Caki2 (cell line): ENCODE data around the gene DOCK7. TPM values are rescaled to one million over a fixed set of nuclear protein-coding genes. Genes with fewer than 3 reads are reported as not detected.

Experiments used
- DNase-seq: peaks from one replicate; pipeline ENCODE4 v3.0.0-alpha.2; 2015; ENCODE audit warnings: low read depth
- in situ Hi-C: cut with HindIII; loops from 2 replicates; pipeline ENCODE4 v1.10.0; 2016; ENCODE audit warnings: low sequenced_read_pairs, low pct_unique_long_range_greater_than_20kb, mixed read lengths
- total RNA-seq: library from RNA; depleted of rRNA; stranded (reverse); fragments of >200 nt; shearing (Covaris generic); gene quantifications from 2 replicates; pipeline ENCODE4 v1.2.3, GENCODE V29; 2014; ENCODE audit warnings: low replicate concordance; rRNA removed

DOCK7 gene
- total RNA-seq, 1 experiment from 2014 or later = 22.9 TPM

- DNase-seq = no peak
- in situ Hi-C loops = no loop called here
Observed at GRCh38 chr1:62406576-62406975, 281.6 kb downstream of the DOCK7 start.

- in situ Hi-C loops = no loop called here
- no peak for DNase-seq
Observed at GRCh38 chr1:62405247-62405646, 282.9 kb downstream of the DOCK7 start.

Other genes with a start within 250 kb of the DOCK7 start
- not detected in 2 replicates for gene ANGPTL3, start 90.9 kb downstream of the DOCK7 start, total RNA-seq
- 0.72 and 0.91 TPM in 2 replicates for gene ATG4C, start 95.7 kb upstream of the DOCK7 start, total RNA-seq